ENCODE measurements around the gene FAM168B. TPM values are rescaled to one million over a fixed set of nuclear protein-coding genes. Genes with fewer than 3 reads are reported as not detected.

FAM168B gene
- total RNA-seq, 1 donor from 2014 or later: 82.3 TPM

Other genes starting within 250 kb of the FAM168B start
- 62.4 and 66.7 TPM in 2 replicates for gene PLEKHB2, start 11.9 kb upstream of the FAM168B start, total RNA-seq
- 1.4 and 2.0 TPM in 2 replicates for gene POTEE, start 116.1 kb upstream of the FAM168B start, total RNA-seq